Endodermal cell (in vitro differentiated cells): ENCODE measurements around the gene EHD4. TPM values are rescaled to one million over a fixed set of nuclear protein-coding genes. Genes with fewer than 3 reads are reported as not detected.

Source experiments
- DNase-seq: peaks from one replicate; pipeline ENCODE4 v3.0.0-alpha.2; 2017
- H3K27ac ChIP-seq: 2 replicates; pipeline ENCODE4 v1.5.1; 2013; ENCODE audit warnings: mild to moderate bottlenecking, low read depth, low read length, moderate library complexity
- H3K27me3 ChIP-seq: 2 replicates; pipeline ENCODE4 v1.6.1; 2013; ENCODE audit warnings: mild to moderate bottlenecking, low read length, moderate library complexity; ENCODE audit not compliant: insufficient read depth, control insufficient read depth, poor library complexity, severe bottlenecking
- H3K36me3 ChIP-seq: 2 replicates; pipeline ENCODE4 v1.7.0; 2013; ENCODE audit warnings: mild to moderate bottlenecking, low read length, moderate library complexity; ENCODE audit not compliant: control insufficient read depth, insufficient read depth
- H3K4me1 ChIP-seq: one replicate; pipeline ENCODE4 v1.7.0; 2013; ENCODE audit warnings: low read length; ENCODE audit not compliant: control insufficient read depth, insufficient read depth
- H3K4me3 ChIP-seq: 2 replicates; pipeline ENCODE4 v1.5.1; 2013; ENCODE audit warnings: mild to moderate bottlenecking, low read length, moderate library complexity
- H3K9ac ChIP-seq: 2 replicates; pipeline ENCODE4 v1.6.1; 2013; ENCODE audit warnings: mild to moderate bottlenecking, low read length, moderate library complexity; ENCODE audit not compliant: poor library complexity, severe bottlenecking; ENCODE audit errors: extremely low read depth
- H3K9me3 ChIP-seq: 2 replicates; pipeline ENCODE4 v1.6.1; 2013; ENCODE audit warnings: mild to moderate bottlenecking, low read length, moderate library complexity; ENCODE audit not compliant: control insufficient read depth
- H3K27ac Mint-ChIP-seq: 2 replicates; pipeline ENCODE4 v1.8.0; 2020; ENCODE audit warnings: mixed read lengths
- H3K27me3 Mint-ChIP-seq: 2 replicates; pipeline ENCODE4 v1.8.0; 2021; ENCODE audit warnings: mild to moderate bottlenecking, mixed read lengths; ENCODE audit not compliant: insufficient read depth
- H3K36me3 Mint-ChIP-seq: 2 replicates; pipeline ENCODE4 v1.8.0; 2020; ENCODE audit warnings: low read depth, mixed read lengths
- H3K4me1 Mint-ChIP-seq: 2 replicates; pipeline ENCODE4 v1.8.0; 2020; ENCODE audit warnings: mixed read lengths
- H3K4me3 Mint-ChIP-seq: 2 replicates; pipeline ENCODE4 v1.8.0; 2020; ENCODE audit warnings: mild to moderate bottlenecking, moderate library complexity, mixed read lengths
- H3K9me3 Mint-ChIP-seq: 2 replicates; pipeline ENCODE4 v1.8.0; 2020; ENCODE audit warnings: mild to moderate bottlenecking, mixed read lengths
- WGBS, 2 experiments: methylation state at CpG; one replicate each; pipeline versions ENCODE4 v1.1.5 to v1.1.7; 2013; ENCODE audit warnings: missing lambda C conversion rate in 2 of 2, mixed read lengths in 1 of 2; ENCODE audit not compliant: insufficient coverage in 1 of 2, insufficient read length in 1 of 2; 5-methylcytosine and 5-hydroxymethylcytosine counted together
- total RNA-seq, 2 donors: library from RNA; stranded (reverse); fragmentation: NEBNext Ultra II Directional in 1 of 2; extraction: Animal tissue kit (Norgen Biotek cat#: 25700) in 1 of 2; gene quantifications; 2 replicates in 1 of 2; 3 replicates in 1 of 2; pipeline ENCODE4 v1.2.1, GENCODE V29; 2021
- TF ChIP-seq, protein P1 (sequence below): fragments of 200-600 bp; sonication (generic); conservative IDR thresholded peaks from 2 replicates; pipeline ENCODE4 v1.5.0; 2021; ENCODE audit warnings: antibody characterized with exemption, mild to moderate bottlenecking

EHD4 gene
- total RNA-seq, 2 donors from 2014 or later: 16.9 to 17.3 TPM

DNA sequence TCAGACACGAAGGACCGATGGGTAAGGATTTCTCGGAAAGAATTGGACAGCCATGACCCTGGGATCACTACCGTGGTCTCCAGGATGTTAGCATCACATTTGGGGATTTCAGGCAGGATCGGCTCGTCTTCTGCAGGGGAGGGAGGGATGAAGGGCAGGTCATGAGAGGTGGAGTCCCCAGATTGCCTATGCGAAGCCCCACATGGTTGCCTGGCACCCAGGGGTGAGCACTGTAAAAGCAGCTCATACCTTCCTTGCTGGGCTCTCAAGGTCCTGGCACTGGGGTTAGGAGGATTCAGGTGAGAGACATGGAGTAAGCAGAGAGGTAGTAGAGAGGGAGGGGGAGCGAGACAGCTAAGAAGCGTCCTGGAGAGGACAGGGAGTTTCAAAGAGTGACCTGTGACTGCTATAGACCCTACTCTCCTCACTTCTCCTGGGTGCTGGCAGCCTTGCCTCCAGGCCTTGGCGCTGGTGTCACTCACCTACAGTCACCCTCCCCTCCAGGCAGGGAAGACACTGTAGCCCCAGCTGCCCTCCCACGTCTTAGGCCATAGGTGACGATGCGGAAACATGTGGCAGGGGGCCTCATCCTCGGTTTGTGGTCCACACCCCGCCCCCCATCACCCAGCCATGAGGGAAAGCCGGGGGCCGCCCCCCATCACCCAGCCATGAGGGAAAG lies 15.0 kb upstream of the EHD4 start:
- H3K27me3 Mint-ChIP-seq: no peaks in the 10 kb centered on the region
- no peak overlapping the region for H3K27ac ChIP-seq
- 81 to 92% methylated on average over 6 to 15 of the region's 17 CpGs for WGBS, 2 experiments
- no peak overlapping the region for H3K4me3 ChIP-seq
- TF ChIP-seq, protein P1, sequence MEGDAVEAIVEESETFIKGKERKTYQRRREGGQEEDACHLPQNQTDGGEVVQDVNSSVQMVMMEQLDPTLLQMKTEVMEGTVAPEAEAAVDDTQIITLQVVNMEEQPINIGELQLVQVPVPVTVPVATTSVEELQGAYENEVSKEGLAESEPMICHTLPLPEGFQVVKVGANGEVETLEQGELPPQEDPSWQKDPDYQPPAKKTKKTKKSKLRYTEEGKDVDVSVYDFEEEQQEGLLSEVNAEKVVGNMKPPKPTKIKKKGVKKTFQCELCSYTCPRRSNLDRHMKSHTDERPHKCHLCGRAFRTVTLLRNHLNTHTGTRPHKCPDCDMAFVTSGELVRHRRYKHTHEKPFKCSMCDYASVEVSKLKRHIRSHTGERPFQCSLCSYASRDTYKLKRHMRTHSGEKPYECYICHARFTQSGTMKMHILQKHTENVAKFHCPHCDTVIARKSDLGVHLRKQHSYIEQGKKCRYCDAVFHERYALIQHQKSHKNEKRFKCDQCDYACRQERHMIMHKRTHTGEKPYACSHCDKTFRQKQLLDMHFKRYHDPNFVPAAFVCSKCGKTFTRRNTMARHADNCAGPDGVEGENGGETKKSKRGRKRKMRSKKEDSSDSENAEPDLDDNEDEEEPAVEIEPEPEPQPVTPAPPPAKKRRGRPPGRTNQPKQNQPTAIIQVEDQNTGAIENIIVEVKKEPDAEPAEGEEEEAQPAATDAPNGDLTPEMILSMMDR: no peak
- H3K27me3 ChIP-seq: no peaks in the 10 kb centered on the region
- no peak overlapping the region for H3K9ac ChIP-seq
- H3K4me3 Mint-ChIP-seq: no peak overlapping the region
- no peak overlapping the region for H3K27ac Mint-ChIP-seq
- peaks cover 2% of the 10 kb centered on the region for H3K4me1 Mint-ChIP-seq
- DNase-seq: peak; percentile 35
- H3K4me1 ChIP-seq: no peaks in the 10 kb centered on the region
- no peaks in the 10 kb centered on the region for H3K36me3 ChIP-seq
- H3K9me3 Mint-ChIP-seq: no peaks in the 10 kb centered on the region
- H3K9me3 ChIP-seq: no peaks in the 10 kb centered on the region
- H3K36me3 Mint-ChIP-seq: no peaks in the 10 kb centered on the region

DNA sequence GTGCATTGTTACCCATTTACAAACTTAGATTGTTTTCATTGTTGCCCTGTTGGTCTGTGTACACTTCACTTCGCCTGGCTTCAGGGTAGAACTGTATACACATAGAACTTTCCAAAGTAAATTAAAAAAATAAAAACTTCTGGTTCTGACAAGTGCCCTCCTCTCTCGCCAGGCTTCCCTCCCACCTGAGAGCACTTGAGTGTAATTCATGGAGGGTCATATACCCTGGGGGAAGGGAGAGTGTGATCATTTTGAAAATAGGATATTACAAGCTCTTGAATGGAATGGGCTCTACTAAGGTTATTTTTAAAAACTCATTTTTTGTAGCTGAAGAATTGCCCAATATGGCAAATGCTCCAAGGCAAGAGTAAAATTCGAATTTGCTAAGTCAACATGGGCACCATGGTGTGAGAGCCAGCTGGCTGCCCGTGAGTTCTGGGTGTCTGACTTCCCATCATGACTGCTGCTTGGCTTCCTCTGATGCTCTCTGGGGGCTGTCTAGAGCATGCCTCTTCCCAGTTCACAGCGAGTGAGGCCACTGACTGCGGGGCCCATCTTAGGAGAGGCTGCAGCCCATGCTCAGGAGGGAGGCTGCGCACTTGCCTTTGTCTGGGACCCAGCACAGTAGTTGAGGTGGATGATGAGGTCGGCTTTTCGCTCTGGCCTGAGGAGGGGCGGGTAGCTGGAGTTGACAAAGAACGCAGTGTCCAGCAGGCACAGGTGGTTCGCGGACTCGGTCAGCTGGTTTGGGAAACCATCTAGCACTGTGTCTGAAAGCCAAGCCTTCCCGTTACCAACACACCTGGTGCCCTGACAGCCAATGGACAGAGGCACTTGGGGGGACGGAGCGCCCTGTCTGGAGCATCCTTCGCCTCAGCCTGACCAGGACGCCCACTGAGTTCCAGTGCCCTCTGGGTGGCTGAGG lies 13.1 kb upstream of the EHD4 start:
- Mint-ChIP-seq H3K27ac (no peak overlapping the region), H3K4me1 (peaks cover 11% of the 10 kb centered on the region), H3K36me3 (no peaks in the 10 kb centered on the region), H3K4me3 (no peak overlapping the region), H3K9me3 (no peaks in the 10 kb centered on the region), H3K27me3 (no peaks in the 10 kb centered on the region)
- H3K4me1 ChIP-seq: peaks cover 2% of the 10 kb centered on the region
- 91 to 92% methylated on average over 12 to 19 of the region's 19 CpGs for WGBS, 2 experiments
- H3K9ac ChIP-seq: no peak overlapping the region
- DNase-seq: peak; percentile 27
- H3K4me3 ChIP-seq: no peak overlapping the region
- no peaks in the 10 kb centered on the region for H3K9me3 ChIP-seq
- TF ChIP-seq, protein P1: no peak
- no peaks in the 10 kb centered on the region for H3K27me3 ChIP-seq
- H3K27ac ChIP-seq: no peak overlapping the region
- no peaks in the 10 kb centered on the region for H3K36me3 ChIP-seq

DNA sequence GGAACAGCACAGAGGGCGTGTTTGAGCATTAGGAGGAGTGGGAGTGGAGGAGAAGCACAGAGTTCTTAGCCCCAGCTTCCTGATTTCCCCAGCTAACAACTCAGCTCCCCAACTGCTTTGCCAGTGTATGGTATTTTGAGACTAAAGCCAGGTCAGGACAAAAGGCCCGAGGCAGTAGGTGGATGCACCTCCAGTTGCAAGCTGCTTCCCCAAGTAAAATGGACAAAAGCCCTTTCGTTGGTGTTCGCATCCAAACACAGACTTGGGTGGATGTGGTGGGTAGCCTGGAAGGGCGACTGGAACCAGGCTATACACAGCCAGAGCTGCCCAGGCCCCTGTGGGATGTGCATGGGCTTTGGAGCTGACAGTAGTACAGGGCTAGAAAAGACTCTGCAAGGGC lies 12.3 kb upstream of the EHD4 start:
- Histone ChIP-seq H3K9ac (no peak overlapping the region), H3K4me1 (peaks cover 4% of the 10 kb centered on the region), H3K9me3 (no peaks in the 10 kb centered on the region), H3K4me3 (no peak overlapping the region), H3K27me3 (no peaks in the 10 kb centered on the region), H3K27ac (no peak overlapping the region), H3K36me3 (no peaks in the 10 kb centered on the region)
- no peaks in the 10 kb centered on the region for H3K27me3 Mint-ChIP-seq
- DNase-seq: peak; percentile 21
- no peak overlapping the region for H3K27ac Mint-ChIP-seq
- 95 to 100% methylated on average over 1 to 5 of the region's 5 CpGs for WGBS, 2 experiments
- peaks cover 17% of the 10 kb centered on the region for H3K4me1 Mint-ChIP-seq
- no peaks in the 10 kb centered on the region for H3K36me3 Mint-ChIP-seq
- no peaks in the 10 kb centered on the region for H3K9me3 Mint-ChIP-seq
- no peak overlapping the region for H3K4me3 Mint-ChIP-seq
- TF ChIP-seq, protein P1: no peak
